A673 (cell line): Measurements from ENCODE around the gene CWC27. TPM values are rescaled to one million over a fixed set of nuclear protein-coding genes. Genes with fewer than 3 reads are reported as not detected.

Source experiments
- BruUV-seq: library from RNA; stranded (reverse); fragments of 400-500 nt; replicated peaks from 2 replicates; lab custom pipeline; 2021; lab: Mats Ljungman, UMichigan
- CTCF ChIA-PET: fragments of 300-600 bp; sonication (Branson Sonifier 250); formaldehyde crosslinking; loops from one replicate; lab custom pipeline; 2022; ENCODE audit warnings: antibody characterized with exemption; lab: Charles Lee
- POLR2A ChIA-PET: fragments of 300-600 bp; sonication (Branson Sonifier 250); formaldehyde crosslinking; loops from one replicate; lab custom pipeline; 2022; ENCODE audit warnings: antibody characterized with exemption; ENCODE audit not compliant: low non-redundant PET; lab: Charles Lee
- DNase-seq: peaks from one replicate; pipeline ENCODE4 v3.0.0-alpha.2; 2015; ENCODE audit warnings: low spot score
- H3K27ac ChIP-seq: fragments of 200-600 bp; sonication (generic); 2 replicates; pipeline ENCODE4 v1.5.1; 2016; ENCODE audit warnings: mixed run types, low read depth, mild to moderate bottlenecking, mixed read lengths, antibody characterized with exemption, low read length; ENCODE audit not compliant: poor library complexity, severe bottlenecking
- H3K27me3 ChIP-seq: fragments of 200-600 bp; sonication (generic); replicated peaks from 2 replicates; pipeline ENCODE4 v1.6.1; 2017; ENCODE audit warnings: mixed run types, low read depth, mild to moderate bottlenecking, mixed read lengths, antibody characterized with exemption, low read length; ENCODE audit not compliant: insufficient read depth, poor library complexity
- H3K36me3 ChIP-seq: fragments of 200-600 bp; sonication (generic); 2 replicates; pipeline ENCODE4 v1.6.1; 2016; ENCODE audit warnings: mixed run types, mild to moderate bottlenecking, mixed read lengths, antibody characterized with exemption, low read length; ENCODE audit not compliant: insufficient read depth, poor library complexity, severe bottlenecking
- H3K4me1 ChIP-seq: fragments of 200-600 bp; sonication (generic); 2 replicates; pipeline ENCODE4 v1.6.1; 2017; ENCODE audit warnings: mixed run types, mild to moderate bottlenecking, mixed read lengths, antibody characterized with exemption, low read length; ENCODE audit not compliant: insufficient read depth, poor library complexity, severe bottlenecking
- H3K4me3 ChIP-seq: fragments of 200-600 bp; sonication (generic); 2 replicates; pipeline ENCODE4 v1.5.1; 2016; ENCODE audit warnings: low read depth, mixed run types, mild to moderate bottlenecking, mixed read lengths, low read length; ENCODE audit not compliant: poor library complexity, severe bottlenecking
- H3K9me3 ChIP-seq: fragments of 200-600 bp; sonication (generic); 2 replicates; pipeline ENCODE4 v1.6.1; 2016; ENCODE audit warnings: mixed run types, low read depth, mild to moderate bottlenecking, mixed read lengths, antibody characterized with exemption, low read length; ENCODE audit not compliant: poor library complexity, severe bottlenecking
- CTCF ChIP-seq: fragments of 300-800, 200-600 bp; sonication (generic); conservative IDR thresholded peaks from 2 replicates; pipeline ENCODE4 v1.5.1; 2017; ENCODE audit warnings: low read depth, mild to moderate bottlenecking, antibody characterized with exemption, low read length, moderate library complexity, mixed read lengths
- EZH2 ChIP-seq: fragments of 200-600 bp; sonication (generic); IDR thresholded peaks from 2 replicates; pipeline ENCODE4 v1.6.1; 2017; ENCODE audit warnings: borderline replicate concordance, low read depth, mild to moderate bottlenecking, mixed read lengths, antibody characterized with exemption, low read length; ENCODE audit not compliant: poor library complexity, severe bottlenecking
- intact Hi-C: fragments of 100-400 bp; cut with micrococcal nuclease; formaldehyde crosslinking; loops from one replicate; pipeline ENCODE4 v1.10.0; 2022; ENCODE audit not compliant: unreplicated experiment
- total RNA-seq: library from RNA; stranded (reverse); gene quantifications from 2 replicates; pipeline ENCODE4 v1.2.3, GENCODE V29; 2021

The CWC27 gene
- total RNA-seq, 1 experiment from 2014 or later: 38.0 TPM

- CTCF ChIA-PET: no interaction called here
- POLR2A ChIA-PET: no interaction called here
- Histone ChIP-seq H3K4me3 (no peak overlapping the region), H3K27me3 (no peaks in the 10 kb centered on the region), H3K27ac (no peak overlapping the region), H3K9me3 (no peaks in the 10 kb centered on the region), H3K4me1 (no peaks in the 10 kb centered on the region), H3K36me3 (no peaks in the 10 kb centered on the region)
- no peak for TF ChIP-seq CTCF
- no peak for TF ChIP-seq EZH2
- no TSS peak for BruUV-seq
- intact Hi-C loops: no loop called here
- no peak for DNase-seq
These were observed 63.3 kb downstream of the CWC27 start for GRCh38 chr5:64831996-64832395.

GRCh38 chr5:64834037-64834436, 65.3 kb downstream of the CWC27 start:
- intact Hi-C loops: no loop called here
- CTCF ChIA-PET: no interaction called here

GRCh38 chr5:64834611-64835010, 65.9 kb downstream of the CWC27 start:
- ChIA-PET CTCF (no interaction called here), POLR2A (interaction anchor here (0.5 kb wide), 1 partner anchor 18 kb away, joined by 3 read pairs; no protein-coding TSS in a partner anchor)
- intact Hi-C loops: no loop called here
- Histone ChIP-seq H3K4me3 (no peak overlapping the region), H3K9me3 (no peaks in the 10 kb centered on the region), H3K4me1 (no peaks in the 10 kb centered on the region), H3K36me3 (no peaks in the 10 kb centered on the region), H3K27ac (no peak overlapping the region), H3K27me3 (no peaks in the 10 kb centered on the region)
- DNase-seq: no peak
- TF ChIP-seq EZH2: no peak
- TF ChIP-seq CTCF: no peak
- no TSS peak for BruUV-seq

More at GRCh38 chr5:64834037-64834436, 65.3 kb downstream of the CWC27 start:
- no TSS peak for BruUV-seq
- Histone ChIP-seq H3K4me3 (no peak overlapping the region), H3K9me3 (no peaks in the 10 kb centered on the region), H3K4me1 (no peaks in the 10 kb centered on the region), H3K36me3 (no peaks in the 10 kb centered on the region), H3K27me3 (no peaks in the 10 kb centered on the region), H3K27ac (no peak overlapping the region)
- TF ChIP-seq EZH2 (no peak), CTCF (no peak)
- POLR2A ChIA-PET: no interaction called here
- DNase-seq: no peak
